GM19468 (cell line): ENCODE data around the gene COL8A1.
"Not testable (repeated sequence)": the region's sequence is repeated elsewhere in the genome, so short reads cannot be mapped to it uniquely, and the experiment has no call there.

ENCODE experiments used
- ATAC-seq: cut with Tn5 transposase; IDR thresholded peaks from one replicate; pipeline ENCODE4 v1.9.1; 2021; ENCODE audit warnings: mild to moderate bottlenecking, moderate library complexity, moderate number of reproducible peaks; ENCODE audit not compliant: unreplicated experiment; ENCODE audit errors: extremely low read depth

The COL8A1 gene

DNA sequence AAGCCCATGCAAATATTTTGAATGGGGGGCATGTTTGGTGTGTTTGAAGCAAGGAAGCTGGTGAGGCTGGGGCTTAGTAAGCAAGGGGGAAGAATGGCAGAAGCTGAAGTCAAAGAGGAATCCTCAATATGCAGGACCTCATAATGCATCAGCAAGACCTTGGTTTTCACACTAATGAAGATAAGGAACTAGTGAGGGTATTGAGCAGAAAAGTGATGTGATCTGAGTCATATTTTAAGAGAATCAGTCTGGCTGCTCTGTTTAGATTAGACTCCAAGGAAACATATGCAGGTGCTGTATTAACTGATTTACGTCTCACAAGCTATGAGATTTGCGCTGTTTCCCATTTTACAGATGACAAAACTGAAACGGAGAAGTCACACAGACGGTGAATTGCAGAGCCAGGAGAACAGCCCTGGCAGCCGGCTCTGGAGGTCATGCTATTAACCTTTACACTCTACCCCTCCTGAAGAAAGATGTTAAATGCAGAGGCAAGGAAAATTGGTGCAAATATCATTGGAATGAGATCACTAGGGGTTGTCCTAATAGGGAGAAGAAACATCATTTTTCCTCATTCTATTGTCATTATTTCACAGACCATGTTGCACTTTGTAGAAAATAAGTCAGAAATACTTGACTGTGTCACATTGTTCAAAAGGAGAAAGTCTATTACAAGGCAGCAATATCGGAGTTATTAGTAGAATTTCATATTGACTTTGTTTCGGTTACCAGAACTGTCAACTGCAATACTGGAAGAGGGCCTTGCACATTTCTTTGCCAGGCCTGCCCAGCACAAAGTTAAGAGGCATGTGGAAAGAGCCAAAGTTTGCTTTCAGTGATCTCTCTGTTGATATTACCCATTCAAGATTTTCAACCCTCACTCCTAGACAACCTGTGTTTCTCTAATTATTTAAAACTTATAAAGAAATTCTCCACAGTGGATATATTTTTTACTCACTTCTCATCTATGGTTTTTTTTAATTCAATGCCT is 64.9 kb downstream of the COL8A1 start:
- ATAC-seq: no peak

DNA sequence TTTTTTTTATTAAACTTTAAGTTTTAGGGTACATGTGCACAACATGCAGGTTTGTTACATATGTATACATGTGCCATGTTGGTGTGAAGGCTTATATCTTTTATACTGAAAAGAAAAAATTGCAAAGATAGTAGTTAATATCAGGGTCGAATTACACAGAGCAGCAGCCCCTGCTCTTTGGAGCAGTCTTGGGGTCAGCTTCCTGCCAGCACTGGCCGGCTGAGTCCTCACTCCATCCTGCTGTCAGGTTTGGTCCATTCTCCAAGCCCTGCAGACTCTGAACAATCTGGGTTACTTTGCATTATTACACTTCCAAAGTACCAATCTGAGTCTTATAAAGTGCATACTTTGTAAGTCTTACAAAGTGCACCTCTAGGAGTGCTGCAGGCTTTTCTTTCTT is 66.0 kb downstream of the COL8A1 start:
- ATAC-seq: no peak

DNA sequence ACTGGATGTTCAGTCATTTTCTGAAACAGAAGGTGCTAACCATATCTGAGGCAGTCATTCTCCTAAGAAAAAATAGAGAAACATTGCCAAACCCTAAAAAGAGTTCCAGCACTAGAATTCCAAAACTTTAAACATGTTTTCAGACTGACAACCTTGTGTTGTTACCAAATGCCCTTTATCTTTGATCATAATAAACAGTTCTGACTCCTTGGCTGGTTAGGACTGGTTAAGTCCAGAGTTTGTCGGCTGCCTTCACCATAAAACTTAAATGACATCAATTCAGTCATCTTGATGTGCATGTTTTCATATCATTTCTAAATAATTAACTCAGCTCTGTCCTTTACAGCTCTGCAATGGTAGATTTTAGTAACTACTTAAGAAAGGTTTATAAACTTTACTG is 68.0 kb downstream of the COL8A1 start:
- no peak for ATAC-seq

DNA sequence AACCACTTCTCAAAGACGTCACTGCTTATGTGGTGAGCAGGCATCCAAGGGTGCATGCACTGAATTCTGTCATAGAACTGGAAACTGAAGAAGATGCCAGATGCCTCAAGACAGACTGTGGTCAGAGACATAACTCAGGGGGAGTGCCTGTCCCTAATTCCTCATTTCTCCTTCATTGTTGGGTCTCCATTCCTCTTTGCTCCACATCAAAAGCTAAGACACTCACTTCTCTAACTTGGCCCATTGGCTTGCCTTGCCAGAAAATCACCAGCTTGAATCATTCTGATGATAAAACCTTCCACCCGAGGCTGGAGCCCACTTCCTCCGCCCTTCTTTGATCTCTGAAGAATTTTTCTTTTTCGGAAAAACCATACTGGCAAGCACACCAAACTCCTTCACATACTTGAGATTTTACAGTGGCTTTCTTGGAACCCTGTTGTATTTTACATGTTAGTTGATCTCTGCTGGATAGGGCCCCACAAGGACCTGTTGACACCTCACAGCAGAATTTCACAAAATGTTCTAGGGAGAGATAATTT is 69.9 kb downstream of the COL8A1 start:
- ATAC-seq: no peak

DNA sequence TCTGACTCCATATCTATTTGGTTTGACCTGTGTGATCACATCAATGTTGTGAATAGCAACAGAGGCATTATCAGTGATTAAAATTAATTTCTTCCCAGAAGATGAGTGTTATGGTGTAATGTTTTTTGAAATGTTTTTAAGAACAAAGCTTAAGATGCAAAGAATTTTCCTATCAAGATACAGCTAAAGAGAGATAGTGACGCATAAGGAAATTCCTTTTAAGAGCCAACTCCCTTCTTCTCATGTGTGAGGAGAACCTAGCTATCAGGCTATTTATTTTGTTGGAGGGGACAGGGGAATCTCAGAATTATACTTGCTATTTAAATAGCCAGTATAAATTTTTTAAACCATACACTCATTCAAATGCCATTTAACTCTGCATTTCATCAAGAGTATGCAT is 71.3 kb downstream of the COL8A1 start:
- no peak for ATAC-seq

DNA sequence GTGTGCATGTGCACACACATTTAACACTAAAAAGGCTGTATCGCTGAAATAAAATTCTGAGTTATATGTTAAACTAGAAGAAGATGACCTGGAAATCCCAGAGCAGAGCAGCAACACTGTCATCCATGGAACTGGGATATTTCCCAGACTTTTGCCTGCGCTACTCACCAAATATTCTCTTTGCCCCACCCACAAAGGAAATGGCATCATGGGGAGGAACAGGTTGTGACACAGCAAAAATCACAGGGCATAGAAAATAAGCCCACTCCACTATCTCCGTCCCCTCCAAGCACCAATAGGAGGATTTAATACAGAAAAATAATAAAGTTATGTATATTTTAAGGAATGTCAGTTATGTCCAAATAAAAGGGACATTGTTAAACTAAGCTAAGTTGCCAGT is 71.7 kb downstream of the COL8A1 start:
- ATAC-seq: no peak

DNA sequence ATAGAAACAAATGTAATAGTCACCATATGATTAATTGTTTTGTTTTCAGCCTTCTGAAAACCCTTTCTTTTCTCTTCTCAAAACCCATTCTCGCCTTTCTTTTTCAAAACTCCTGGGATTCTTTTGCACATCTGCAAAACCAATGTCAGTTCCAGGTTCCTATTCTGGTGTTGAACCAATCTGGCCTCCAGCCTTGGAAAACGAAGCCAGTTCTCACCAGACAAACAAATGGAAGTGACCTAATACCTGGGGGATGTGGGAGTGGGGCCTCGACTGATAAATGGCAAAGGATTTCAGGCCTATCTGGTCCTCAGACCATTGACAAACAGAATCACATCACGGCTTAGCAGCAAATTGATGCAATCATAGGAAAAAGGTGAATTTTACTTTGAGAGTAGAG is 73.0 kb downstream of the COL8A1 start:
- no peak for ATAC-seq

DNA sequence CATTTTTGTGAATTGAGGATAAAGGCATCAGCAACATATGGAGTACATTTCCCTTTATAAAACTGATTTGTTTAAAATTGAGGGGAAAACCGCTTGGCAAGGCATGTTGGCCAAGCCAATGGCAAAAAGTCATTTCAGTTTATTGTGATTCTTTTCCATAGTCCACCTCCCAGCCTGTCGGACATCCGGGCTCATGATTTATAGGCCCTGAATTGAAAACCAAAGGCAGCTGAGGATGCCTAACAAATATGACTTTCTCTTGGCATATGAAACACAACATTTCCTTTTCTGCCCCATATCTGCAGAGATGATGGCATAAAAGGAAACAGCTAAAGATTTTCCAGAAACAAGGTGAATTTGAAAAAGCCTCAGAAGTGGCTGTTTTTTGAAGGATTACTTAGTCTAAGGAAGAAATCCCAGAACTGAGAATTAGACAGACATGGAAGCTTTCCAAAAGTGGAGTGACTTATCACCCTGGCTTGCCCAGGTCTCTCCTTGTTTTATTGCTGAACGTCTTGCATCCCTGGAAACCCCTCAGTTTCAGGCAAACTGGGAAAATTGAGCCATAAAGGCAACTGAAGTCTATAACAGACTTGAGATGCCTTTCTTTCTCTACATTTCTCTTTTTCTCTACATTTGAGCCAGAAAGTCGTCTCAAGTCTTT is 74.0 kb downstream of the COL8A1 start:
- no peak for ATAC-seq

DNA sequence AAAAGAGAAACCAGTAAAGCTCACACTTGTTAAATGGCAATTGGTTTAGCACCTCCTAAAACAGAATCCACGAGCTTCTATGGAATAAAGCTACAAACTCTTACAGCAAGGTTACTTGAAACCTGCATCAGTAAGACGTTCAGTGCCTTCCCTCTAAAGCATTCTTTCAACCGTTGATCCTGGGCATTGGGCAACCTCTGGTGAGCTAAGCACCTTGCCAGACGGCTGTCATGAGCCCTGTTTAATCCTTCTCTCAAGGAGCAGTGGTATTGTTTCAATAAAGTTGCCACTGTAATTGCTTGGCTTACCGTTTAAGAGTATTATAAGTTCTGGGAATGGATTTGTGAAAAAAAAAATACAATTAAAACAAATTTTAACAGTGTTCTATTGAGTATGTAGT is 75.0 kb downstream of the COL8A1 start:
- ATAC-seq: no peak

DNA sequence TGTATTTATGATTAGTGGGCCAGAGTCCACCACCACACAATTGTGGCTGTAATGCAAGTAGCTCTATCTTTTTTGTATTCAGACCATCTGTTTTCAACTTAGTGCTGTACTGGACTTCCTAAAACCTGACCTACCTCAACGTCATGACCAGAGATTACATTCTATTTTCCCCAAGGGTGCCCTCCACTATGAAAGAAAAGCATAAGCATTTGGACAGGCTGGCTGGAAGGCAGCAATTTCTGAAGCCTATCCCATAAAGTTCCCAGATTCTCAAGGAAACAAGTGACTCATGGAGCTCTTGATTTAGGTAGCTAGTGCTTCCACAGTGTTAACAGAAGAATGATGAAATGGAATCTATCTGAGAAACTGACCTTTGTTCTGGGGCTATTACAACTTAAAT is 75.8 kb downstream of the COL8A1 start:
- no peak for ATAC-seq

DNA sequence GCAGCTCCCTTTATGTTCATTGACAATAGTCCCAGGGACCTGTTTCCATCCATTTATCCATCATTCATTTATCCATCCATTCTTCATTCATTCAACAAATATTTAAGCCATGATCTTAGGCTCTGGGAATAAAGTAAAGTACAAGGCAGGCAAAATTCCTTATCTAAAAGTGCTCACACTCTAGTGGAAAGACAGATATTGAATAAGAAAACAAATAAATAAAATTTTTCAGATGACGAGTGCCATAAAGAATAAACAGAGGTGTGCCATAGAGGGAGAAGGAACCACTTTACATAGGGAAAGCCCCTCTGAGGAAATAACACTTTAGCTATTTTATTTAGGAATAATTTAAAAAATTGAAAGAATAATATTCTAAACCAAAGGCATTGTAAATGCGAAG is 76.2 kb downstream of the COL8A1 start:
- no peak for ATAC-seq

DNA sequence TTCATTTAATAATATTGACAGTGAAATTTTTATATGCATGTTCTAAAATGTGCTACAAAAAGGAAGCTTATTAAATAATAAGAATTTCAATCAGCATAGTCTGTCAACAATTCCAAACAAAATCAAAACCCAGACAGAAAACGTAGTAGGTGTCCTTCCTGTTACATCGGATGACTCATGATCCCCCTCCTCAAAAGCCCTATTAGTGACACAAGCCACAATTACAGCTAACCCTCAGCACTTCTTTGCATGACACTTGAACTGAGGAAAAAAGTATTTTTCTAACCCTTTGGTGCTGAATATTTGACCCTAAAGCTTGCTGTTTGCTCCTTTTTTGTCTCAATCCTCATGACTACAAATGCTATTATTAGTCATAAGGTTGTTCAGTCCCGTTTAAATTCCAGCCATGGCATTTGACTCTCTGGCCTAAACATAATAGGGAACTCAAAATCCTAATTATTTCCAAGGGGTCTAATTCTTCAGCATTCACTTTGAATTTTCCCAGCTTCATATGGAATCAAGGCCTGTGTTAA is 78.1 kb downstream of the COL8A1 start:
- ATAC-seq: no peak

DNA sequence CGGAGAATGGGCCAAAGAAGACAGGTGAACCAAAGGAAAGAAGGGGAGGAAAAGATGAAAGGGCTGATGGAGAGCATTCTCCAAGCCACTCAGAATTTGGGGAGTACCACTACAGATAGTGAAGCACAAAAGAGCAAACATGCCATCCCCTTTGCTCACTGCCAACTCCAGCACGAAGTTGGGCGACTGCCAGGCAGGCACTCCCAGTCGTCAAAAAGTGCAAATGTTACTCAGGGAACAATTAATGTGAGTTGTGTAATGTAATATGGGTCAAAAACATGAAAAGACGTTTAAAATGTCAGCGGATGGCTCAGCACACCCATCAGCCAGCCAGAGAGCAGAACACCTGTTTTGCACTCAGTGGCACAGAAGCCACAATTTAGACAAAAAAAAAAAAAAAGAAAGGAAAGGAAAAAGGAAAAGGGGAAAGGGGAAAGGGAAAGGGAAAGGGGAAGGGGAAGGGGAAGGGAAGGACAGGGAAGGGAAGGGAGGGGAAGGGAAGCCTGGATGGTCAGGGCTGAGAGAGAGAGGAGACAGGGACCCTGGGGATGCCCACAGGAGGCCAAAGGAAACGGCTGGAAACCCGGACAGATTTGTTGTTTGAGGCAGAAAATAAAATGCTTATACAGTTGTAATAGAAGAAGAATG is 82.7 kb downstream of the COL8A1 start:
- ATAC-seq: no peak

DNA sequence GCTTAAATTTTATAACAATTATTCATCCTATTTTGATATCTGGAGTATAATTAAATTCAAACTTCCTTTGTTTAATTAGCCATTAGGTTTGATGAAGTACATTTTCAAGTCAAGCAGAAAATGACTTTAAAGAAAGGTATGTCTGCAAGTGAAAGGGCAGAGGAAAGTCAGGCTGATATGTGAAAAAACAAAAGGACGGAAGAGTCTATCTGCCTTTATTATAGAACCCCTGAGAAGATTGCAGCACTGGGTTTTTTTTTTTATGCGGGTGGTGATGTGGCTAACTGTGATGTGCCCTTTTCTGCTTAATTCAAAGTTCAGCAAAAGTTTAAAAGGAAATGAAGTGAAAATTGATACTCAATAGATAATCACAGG is 83.2 kb downstream of the COL8A1 start:
- ATAC-seq: no peak

DNA sequence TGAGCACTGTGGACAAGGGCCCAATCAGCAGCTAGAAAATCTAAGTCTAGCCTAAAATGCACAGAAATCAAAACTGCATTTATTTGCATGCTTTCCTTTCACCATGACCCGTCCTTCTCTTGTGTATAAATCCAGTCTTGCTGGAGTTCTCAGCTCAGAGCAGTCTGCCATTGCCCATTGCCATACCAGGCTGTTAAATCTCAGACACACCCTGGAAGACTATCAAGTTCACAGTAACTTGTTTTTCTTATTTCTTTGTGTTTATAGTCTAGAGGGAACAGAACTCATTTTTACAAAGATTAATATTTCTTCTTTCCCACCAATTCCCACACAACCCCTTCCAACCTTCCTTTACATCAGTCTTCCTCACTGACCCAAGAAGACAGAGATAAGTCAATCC is 85.9 kb downstream of the COL8A1 start:
- ATAC-seq: no peak

DNA sequence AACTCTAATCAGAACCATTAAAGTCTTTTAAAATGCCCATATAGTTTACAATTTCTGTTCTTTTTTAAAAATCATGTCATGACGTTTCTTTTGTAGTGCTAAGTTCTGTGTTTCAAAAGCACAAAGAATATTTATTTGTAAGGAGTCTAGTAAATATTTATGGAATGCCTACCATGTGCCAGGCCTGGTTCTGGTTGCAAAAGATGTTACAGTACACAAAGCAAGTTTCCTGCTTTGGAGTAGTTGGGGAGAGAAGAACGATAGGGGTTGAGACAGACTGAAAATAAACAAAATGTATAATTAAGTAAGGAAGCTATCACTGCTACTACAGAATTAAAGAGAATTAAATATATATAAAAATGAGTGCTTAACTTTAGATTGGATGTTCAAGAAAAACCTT is 92.5 kb downstream of the COL8A1 start:
- no peak for ATAC-seq

DNA sequence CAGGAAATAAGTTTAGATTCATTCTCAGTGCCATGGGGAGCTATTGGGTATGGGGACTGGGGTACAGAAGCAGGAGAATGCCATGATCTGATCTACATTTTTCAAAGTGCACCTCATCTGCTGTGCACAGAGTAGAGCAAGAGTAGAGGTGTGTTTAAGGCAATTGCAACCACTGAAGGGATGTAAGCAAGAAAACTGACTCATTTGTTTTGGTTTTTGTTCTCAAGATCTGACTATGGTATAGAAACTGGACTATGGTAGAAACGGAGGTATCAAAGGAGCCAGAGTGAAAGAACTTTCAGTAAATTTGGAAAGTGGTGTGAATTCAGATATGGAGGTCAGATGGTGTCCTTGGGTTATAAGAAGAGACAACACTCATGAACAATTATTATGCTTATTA is 93.1 kb downstream of the COL8A1 start:
- ATAC-seq: no peak

DNA sequence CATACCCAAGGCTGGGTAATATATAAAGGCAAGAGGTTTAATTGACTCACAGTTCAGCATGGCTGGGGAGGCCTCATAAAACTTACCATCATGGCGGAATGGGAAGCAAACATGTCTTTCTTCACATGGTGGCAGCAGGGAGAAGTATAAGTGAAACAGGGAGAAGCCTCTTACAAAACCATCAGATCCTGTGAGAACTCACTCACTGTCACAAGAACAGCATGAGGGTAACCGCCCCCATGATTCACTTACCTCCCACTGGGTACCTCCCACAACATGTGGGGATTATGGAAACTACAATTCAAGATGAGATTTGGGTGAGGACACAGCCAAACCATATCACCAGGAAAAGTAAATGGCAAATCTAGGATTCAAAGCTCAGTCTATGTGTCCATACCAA is 102.0 kb downstream of the COL8A1 start:
- not testable (repeated sequence) for ATAC-seq

DNA sequence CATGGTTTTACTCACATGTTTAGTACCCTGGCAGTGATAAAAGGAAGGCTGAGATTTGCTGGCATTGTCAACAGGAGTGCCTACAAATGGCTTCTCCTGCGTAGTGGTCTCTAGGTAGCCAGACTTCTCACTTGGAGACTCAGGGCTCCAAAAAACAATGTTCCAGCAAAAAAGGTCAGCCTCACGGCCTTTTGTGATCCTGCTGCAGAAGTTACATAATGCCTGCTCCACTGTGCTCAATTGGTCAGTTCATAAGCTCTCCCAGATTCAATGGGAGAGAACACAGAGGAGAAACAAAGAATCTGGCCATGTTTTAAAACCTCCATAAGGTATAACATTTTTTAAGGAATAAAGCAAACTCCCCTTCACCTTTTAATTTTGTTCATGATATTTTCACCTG is 103.2 kb downstream of the COL8A1 start:
- ATAC-seq: no peak

DNA sequence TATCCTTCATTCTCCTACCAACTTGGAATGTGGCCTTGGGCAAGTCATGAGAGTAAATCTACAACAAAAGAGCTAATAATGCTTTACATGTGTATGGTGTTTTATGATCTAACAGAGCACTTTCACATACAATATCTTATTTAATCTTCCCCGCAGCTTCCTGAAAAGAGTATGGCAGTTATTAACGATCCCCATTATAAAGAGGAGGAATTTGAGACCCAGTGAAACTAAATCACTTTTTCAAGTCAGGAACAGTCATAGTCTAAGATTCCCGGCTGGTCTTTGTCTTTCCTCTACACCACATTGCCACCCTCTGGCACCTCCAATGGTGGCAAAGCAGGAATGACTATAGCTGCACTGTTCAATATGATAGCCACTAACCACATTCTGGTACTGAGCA is 109.5 kb downstream of the COL8A1 start:
- no peak for ATAC-seq

DNA sequence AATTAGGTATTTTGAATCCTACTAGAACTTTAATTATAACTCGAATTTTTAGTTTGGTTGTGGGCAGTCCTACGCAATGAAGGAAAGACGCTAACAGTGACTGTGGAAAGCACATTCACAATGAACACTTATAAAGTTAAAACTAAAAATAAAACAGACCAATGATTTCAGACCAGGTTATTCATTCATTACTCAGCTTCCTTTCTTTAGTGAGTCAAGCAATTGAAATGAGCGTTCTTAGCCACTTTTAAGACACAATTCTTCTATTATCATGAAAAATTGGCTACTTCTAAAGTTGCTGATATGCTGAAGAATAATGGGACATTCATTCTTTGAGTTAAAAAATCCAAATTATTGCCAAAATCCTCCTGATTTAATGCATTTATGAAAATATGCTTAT is 113.3 kb downstream of the COL8A1 start:
- no peak for ATAC-seq
